Uterus (tissue), 4 donors: ENCODE data around the gene ZFP36. TPM values are rescaled to one million over a fixed set of nuclear protein-coding genes. Genes with fewer than 3 reads are reported as not detected.
A peak's percentile ranks its signal among the peaks of the same experiment; 100 is the strongest.
"Not testable (repeated sequence)": the region's sequence is repeated elsewhere in the genome, so short reads cannot be mapped to it uniquely, and the experiment has no call there.

ENCODE experiments used
- DNase-seq, 2 donors: peaks; one replicate each; pipeline ENCODE4 v3.0.0-alpha.2; 2019 to 2020
- H3K27ac ChIP-seq, 2 donors: fragments of 200-600 bp; sonication (generic); 1 replicate in 1 of 2; 2 replicates in 1 of 2; pipeline ENCODE4 v1.5.1; 2016 to 2018
- H3K27me3 ChIP-seq, 2 donors: fragments of 200-600 bp; sonication (generic); one replicate each; pipeline ENCODE4 v1.5.1; 2018 to 2019; ENCODE audit warnings: control low read depth in 1 of 2
- H3K36me3 ChIP-seq, 2 donors: fragments of 200-600 bp; sonication (generic); one replicate each; pipeline ENCODE4 v1.5.1; 2019; ENCODE audit warnings: control low read depth in 1 of 2
- H3K4me1 ChIP-seq, 2 donors: fragments of 200-600 bp; sonication (generic); one replicate each; pipeline ENCODE4 v1.5.1; 2018 to 2019; ENCODE audit warnings: control low read depth in 1 of 2
- H3K4me3 ChIP-seq, 2 donors: fragments of 200-600 bp; sonication (generic); 1 replicate in 1 of 2; 2 replicates in 1 of 2; pipeline ENCODE4 v1.5.1; 2018 to 2019; ENCODE audit warnings: mild to moderate bottlenecking in 1 of 2
- H3K9me3 ChIP-seq, 2 donors: fragments of 200-600 bp; sonication (generic); one replicate each; pipeline ENCODE4 v1.5.1; 2019; ENCODE audit warnings: control low read depth in 1 of 2
- POLR2A ChIP-seq, 2 donors: fragments of 450-650 bp; IDR thresholded peaks; one replicate each; pipeline ENCODE4 v1.6.1; 2016; ENCODE audit warnings: antibody characterized with exemption in 2 of 2, mild to moderate bottlenecking in 1 of 2, moderate library complexity in 1 of 2
- intact Hi-C: fragments of 100-400 bp; cut with DNase I; formaldehyde crosslinking; loops from one replicate; pipeline ENCODE4 v1.15.1; 2023; ENCODE audit warnings: low total_unique reads
- total RNA-seq, 4 donors: library from RNA; depleted of rRNA in 3 of 4; stranded (reverse); fragments of >200 nt in 3 of 4; gene quantifications; one replicate each; pipeline versions ENCODE4 v1.1.0 to v1.2.4, GENCODE V29; 2014 to 2023
- TF ChIP-seq, protein P1 (sequence below), 4 experiments: fragments of 200-600 bp in 2 of 4; fragments of 450-650 bp in 2 of 4; sonication (generic) in 2 of 4; IDR thresholded peaks; one replicate each; pipeline ENCODE4 v1.5.1; 2016 to 2019; ENCODE audit warnings: antibody characterized with exemption in 4 of 4, mild to moderate bottlenecking in 2 of 4, moderate library complexity in 1 of 4
- donor health status: DM: yes; HTN: yes; CAD: no.

Gene ZFP36
- total RNA-seq, 4 donors from 2014 or later = 5.0 to 276 (median 145) TPM

DNA sequence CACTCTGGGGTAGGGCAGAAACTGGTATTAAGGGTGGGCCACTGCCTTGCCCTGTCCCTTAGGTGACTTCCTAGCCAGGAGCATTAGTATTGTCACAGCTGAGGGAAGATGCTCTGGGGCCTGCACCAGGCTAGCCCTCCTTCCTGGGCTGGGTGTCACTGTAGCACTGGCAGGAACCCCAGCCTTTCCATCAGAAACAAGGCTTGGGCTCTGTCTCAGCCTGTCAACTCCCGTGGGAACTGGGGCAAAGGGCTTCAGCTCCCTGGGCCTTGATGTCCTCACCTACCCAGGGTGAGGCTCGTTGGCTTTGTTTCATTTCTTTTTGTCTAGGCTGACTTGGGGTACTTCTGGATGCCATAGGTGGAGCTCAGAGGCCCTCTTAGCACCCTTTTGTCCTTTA is 33.7 kb upstream of the ZFP36 start:
- H3K4me3 ChIP-seq = no peak overlapping the region
- H3K4me1 ChIP-seq = peaks cover 3 to 17% of the 10 kb centered on the region in 2 donors
- no peaks in the 10 kb centered on the region for H3K36me3 ChIP-seq
- no peaks in the 10 kb centered on the region for H3K9me3 ChIP-seq
- TF ChIP-seq, protein P1, sequence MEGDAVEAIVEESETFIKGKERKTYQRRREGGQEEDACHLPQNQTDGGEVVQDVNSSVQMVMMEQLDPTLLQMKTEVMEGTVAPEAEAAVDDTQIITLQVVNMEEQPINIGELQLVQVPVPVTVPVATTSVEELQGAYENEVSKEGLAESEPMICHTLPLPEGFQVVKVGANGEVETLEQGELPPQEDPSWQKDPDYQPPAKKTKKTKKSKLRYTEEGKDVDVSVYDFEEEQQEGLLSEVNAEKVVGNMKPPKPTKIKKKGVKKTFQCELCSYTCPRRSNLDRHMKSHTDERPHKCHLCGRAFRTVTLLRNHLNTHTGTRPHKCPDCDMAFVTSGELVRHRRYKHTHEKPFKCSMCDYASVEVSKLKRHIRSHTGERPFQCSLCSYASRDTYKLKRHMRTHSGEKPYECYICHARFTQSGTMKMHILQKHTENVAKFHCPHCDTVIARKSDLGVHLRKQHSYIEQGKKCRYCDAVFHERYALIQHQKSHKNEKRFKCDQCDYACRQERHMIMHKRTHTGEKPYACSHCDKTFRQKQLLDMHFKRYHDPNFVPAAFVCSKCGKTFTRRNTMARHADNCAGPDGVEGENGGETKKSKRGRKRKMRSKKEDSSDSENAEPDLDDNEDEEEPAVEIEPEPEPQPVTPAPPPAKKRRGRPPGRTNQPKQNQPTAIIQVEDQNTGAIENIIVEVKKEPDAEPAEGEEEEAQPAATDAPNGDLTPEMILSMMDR (IDR thresholded peaks at IDR 0.05) = no peak
- no peak for TF ChIP-seq POLR2A (IDR thresholded peaks at IDR 0.05)
- H3K27ac ChIP-seq = peak overlapping the region; percentile 90 to 96
- no peaks in the 10 kb centered on the region for H3K27me3 ChIP-seq
- intact Hi-C loops = no loop called here
- DNase-seq = no peak

DNA sequence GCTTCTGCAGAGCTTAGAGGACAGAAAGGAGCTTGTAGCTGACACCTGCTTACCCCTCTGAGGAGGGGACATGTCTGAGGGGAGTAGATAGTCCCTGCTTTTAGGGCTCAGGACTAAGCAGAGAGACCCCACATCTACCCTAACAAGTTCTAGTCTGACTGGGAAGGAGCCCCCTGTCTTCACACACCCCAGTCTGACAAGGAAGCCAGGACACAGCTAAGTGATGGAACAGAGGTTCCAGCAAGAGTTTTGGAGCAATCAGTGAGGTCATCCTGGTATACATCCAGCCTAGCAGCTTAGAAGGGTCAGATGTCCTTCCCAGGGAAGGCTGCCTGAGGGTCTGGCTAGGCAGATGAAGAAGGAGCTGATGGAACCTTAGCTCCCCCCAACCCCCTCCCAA is 30.7 kb upstream of the ZFP36 start:
- intact Hi-C loops = no loop called here
- Histone ChIP-seq H3K9me3 (no peaks in the 10 kb centered on the region), H3K27me3 (no peaks in the 10 kb centered on the region), H3K27ac (no peak overlapping the region), H3K4me1 (peaks cover 3 to 17% of the 10 kb centered on the region in 2 donors), H3K36me3 (no peaks in the 10 kb centered on the region), H3K4me3 (no peak overlapping the region)
- no peak for TF ChIP-seq POLR2A (IDR thresholded peaks at IDR 0.05)
- TF ChIP-seq, protein P1 (IDR thresholded peaks at IDR 0.05) = no peak
- DNase-seq = no peak

DNA sequence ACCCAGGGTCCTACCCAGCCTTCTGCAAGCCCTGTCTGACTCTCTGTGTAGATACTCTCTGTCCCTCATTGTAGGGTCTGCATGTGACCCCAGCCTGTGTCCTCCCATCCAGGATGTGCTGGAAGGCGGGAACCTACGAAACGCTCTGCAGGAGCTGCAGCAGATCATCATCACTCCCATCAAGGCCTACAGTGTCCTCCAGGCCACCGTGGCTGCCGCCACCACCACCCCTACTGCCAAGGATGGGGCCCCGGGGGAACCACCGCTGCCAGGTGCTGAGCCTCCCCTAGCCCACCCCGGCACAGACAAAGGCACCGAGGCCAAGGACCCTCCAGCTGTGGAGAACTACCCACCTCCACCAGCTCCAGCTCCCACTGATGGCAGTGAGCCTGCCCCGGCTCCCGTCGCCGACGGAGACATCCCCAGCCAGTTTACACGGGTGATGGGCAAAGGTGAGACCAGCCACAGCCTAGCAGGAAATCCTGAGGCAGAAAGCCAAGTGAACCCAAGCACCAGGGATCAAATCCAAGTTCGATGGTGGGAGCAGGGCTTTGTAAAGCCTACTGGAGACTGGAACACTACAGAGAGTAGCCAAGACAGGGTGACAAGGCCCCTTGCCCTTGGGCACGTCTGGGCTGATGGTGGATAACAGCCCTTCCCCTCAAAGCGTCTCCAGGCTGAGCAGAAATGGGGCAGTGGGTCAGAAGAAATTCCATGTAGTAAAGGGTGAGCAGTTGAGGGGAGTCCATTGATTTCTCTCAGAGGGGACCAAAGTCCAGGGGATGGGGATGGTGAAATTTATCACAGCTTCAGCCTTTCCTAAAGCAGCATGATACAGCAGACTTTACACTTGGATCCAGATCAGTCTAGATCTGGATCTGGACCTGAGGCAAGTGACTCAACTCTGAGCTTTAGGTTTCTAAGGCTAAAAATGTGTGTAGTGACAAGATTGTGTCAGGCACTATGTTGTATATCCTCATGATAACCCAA is 29.0 kb upstream of the ZFP36 start:
- H3K9me3 ChIP-seq = no peaks in the 10 kb centered on the region
- H3K4me1 ChIP-seq = peaks cover 2 to 10% of the 10 kb centered on the region in 2 donors
- H3K4me3 ChIP-seq = no peak overlapping the region
- no peak overlapping the region for H3K27ac ChIP-seq
- no peaks in the 10 kb centered on the region for H3K27me3 ChIP-seq
- intact Hi-C loops = no loop called here
- DNase-seq = no peak
- H3K36me3 ChIP-seq = no peaks in the 10 kb centered on the region
- TF ChIP-seq, protein P1 (IDR thresholded peaks at IDR 0.05) = no peak

DNA sequence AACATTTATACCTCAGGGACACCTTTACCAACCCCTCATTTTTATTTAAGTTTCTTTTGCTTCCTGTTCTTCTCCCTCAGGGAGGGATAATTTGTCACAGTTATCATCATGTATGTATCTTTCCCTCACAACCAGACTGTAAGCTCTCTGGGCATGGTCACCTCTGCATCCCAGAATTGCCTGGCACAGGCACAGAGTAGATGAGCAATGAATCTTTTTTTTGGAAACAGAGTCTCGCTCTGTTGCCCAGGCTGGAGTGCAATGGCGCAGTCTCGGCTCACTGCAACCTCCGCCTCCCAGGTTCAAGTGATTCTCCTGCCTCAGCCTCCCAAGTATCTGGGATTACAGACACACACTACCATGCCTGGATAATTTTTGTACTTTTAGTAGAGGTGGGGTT is 27.3 kb upstream of the ZFP36 start:
- DNase-seq, H3K4me3 ChIP-seq, H3K4me1 ChIP-seq, H3K9me3 ChIP-seq, intact Hi-C loops, H3K36me3 ChIP-seq, H3K27ac ChIP-seq, H3K27me3 ChIP-seq: not testable (repeated sequence)

DNA sequence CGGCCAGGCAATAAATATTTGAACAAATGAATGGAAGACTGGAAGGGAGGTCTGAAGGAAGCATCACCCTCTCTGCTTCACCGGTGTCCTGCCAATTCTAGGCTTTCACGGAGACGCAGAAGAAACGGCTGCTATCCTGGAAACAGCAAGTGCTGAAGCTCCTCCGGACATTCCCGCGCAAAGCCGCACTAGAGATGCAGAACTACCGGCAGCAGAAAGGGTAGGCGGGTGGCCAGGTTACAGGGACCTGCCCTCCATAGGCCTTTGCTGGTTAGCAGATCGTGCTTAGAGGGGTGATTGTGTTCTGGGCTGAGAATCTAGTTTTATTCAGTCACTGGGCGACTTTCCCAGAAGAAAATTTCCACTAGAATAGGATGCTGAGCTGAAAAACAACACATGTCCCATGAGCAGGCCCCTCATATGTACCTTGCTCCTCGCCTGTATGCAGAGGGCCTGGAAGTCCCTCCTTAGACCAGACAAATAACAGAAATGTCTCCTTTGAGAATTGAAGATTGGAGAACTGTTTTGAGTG is 26.7 kb upstream of the ZFP36 start:
- H3K4me1 ChIP-seq = no peaks in the 10 kb centered on the region
- no peak overlapping the region for H3K4me3 ChIP-seq
- no peak overlapping the region for H3K27ac ChIP-seq

More for the DNA sequence above, 26.7 kb upstream of the ZFP36 start:
- no peaks in the 10 kb centered on the region for H3K9me3 ChIP-seq
- no peak for TF ChIP-seq POLR2A (IDR thresholded peaks at IDR 0.05)
- TF ChIP-seq, protein P1 (IDR thresholded peaks at IDR 0.05) = no peak
- no peaks in the 10 kb centered on the region for H3K36me3 ChIP-seq
- intact Hi-C loops = no loop called here
- no peak for DNase-seq
- no peaks in the 10 kb centered on the region for H3K27me3 ChIP-seq
